Mesenchymal stem cell (in vitro differentiated cells and primary cell): ENCODE results near the gene RALY.

ENCODE experiments used
- DNase-seq: peaks from one replicate; pipeline ENCODE4 v3.0.0-alpha.2; 2013
- H2AFZ ChIP-seq: one replicate; pipeline ENCODE4 v1.6.1; 2013; ENCODE audit warnings: low read depth, mild to moderate bottlenecking, control low read depth, inconsistent platforms, low read length, moderate library complexity
- H2AK5ac ChIP-seq: 2 replicates; pipeline ENCODE4 v1.6.1; 2013; ENCODE audit warnings: low read length, moderate library complexity, mild to moderate bottlenecking, inconsistent platforms; ENCODE audit not compliant: severe bottlenecking
- H2BK120ac ChIP-seq: one replicate; pipeline ENCODE4 v1.6.1; 2013; ENCODE audit warnings: low read depth, mild to moderate bottlenecking, inconsistent platforms, low read length, moderate library complexity
- H2BK12ac ChIP-seq, 2 experiments: one replicate each; pipeline ENCODE4 v1.6.1; 2013; ENCODE audit warnings: inconsistent platforms in 2 of 2, low read length in 2 of 2, mild to moderate bottlenecking in 2 of 2, moderate library complexity in 2 of 2, control low read depth in 1 of 2
- H2BK15ac ChIP-seq: one replicate; pipeline ENCODE4 v1.6.1; 2013; ENCODE audit warnings: mild to moderate bottlenecking, low read depth, inconsistent platforms; ENCODE audit not compliant: poor library complexity, severe bottlenecking
- H2BK5ac ChIP-seq: 2 replicates; pipeline ENCODE4 v1.6.1; 2013; ENCODE audit warnings: low read depth, mild to moderate bottlenecking, low read length, control low read depth, inconsistent platforms; ENCODE audit not compliant: poor library complexity, severe bottlenecking
- H3K14ac ChIP-seq, 2 experiments: one replicate each; pipeline ENCODE4 v1.6.1; 2013; ENCODE audit warnings: inconsistent platforms in 2 of 2, low read length in 2 of 2, control low read depth in 1 of 2, mild to moderate bottlenecking in 1 of 2, moderate library complexity in 1 of 2
- H3K18ac ChIP-seq, 2 experiments: one replicate each; pipeline ENCODE4 v1.6.1; 2013; ENCODE audit warnings: inconsistent platforms in 2 of 2, low read length in 2 of 2, control low read depth in 1 of 2, low read depth in 1 of 2, mild to moderate bottlenecking in 1 of 2
- H3K23ac ChIP-seq, 2 experiments: one replicate each; pipeline ENCODE4 v1.6.1; 2013; ENCODE audit warnings: inconsistent platforms in 2 of 2, low read length in 2 of 2, mild to moderate bottlenecking in 2 of 2, moderate library complexity in 2 of 2, control low read depth in 1 of 2
- H3K27ac ChIP-seq: 2 replicates; pipeline ENCODE4 v1.5.1; 2013; ENCODE audit warnings: mild to moderate bottlenecking, moderate library complexity, low read length, control low read depth, inconsistent platforms; ENCODE audit not compliant: poor library complexity, severe bottlenecking
- H3K27me3 ChIP-seq, 2 experiments: 2 replicates each; pipeline versions ENCODE4 v1.6.1 to v1.7.0; 2013; ENCODE audit warnings: low read length in 2 of 2, mild to moderate bottlenecking in 2 of 2, moderate library complexity in 2 of 2, control low read depth in 1 of 2, inconsistent platforms in 1 of 2; ENCODE audit not compliant: control insufficient read depth in 1 of 2, insufficient read depth in 1 of 2
- H3K36me3 ChIP-seq, 2 experiments: 2 replicates each; pipeline versions ENCODE4 v1.6.1 to v1.7.0; 2013; ENCODE audit warnings: low read length in 2 of 2, control low read depth in 1 of 2, inconsistent platforms in 1 of 2, low read depth in 1 of 2, mild to moderate bottlenecking in 1 of 2; ENCODE audit not compliant: insufficient read depth in 2 of 2, control insufficient read depth in 1 of 2
- H3K4ac ChIP-seq, 2 experiments: one replicate each; pipeline ENCODE4 v1.6.1; 2013; ENCODE audit warnings: inconsistent platforms in 2 of 2, low read length in 2 of 2, mild to moderate bottlenecking in 2 of 2, moderate library complexity in 2 of 2, control low read depth in 1 of 2, low read depth in 1 of 2
- H3K4me1 ChIP-seq: 2 replicates; pipeline ENCODE4 v1.6.1; 2013; ENCODE audit warnings: low read depth, low read length, control low read depth; ENCODE audit not compliant: control insufficient read depth, insufficient read depth
- H3K4me2 ChIP-seq: 2 replicates; pipeline ENCODE4 v1.6.1; 2013; ENCODE audit warnings: low read length, mild to moderate bottlenecking, inconsistent platforms; ENCODE audit not compliant: poor library complexity, severe bottlenecking
- H3K4me3 ChIP-seq, 2 experiments: 2 replicates each; pipeline versions ENCODE4 v1.5.1 to v1.7.0; 2013; ENCODE audit warnings: low read length in 2 of 2, mild to moderate bottlenecking in 2 of 2, control low read depth in 1 of 2, low read depth in 1 of 2; ENCODE audit not compliant: insufficient read depth in 1 of 2
- H3K79me1 ChIP-seq: replicated peaks from 2 replicates; pipeline ENCODE4 v1.6.1; 2013; ENCODE audit warnings: mild to moderate bottlenecking, control low read depth, low read length, inconsistent platforms; ENCODE audit not compliant: poor library complexity, severe bottlenecking
- H3K9ac ChIP-seq: 2 replicates; pipeline ENCODE4 v1.7.0; 2013; ENCODE audit warnings: mild to moderate bottlenecking, low read length, moderate library complexity
- H3K9me3 ChIP-seq: 2 replicates; pipeline ENCODE4 v1.7.0; 2013; ENCODE audit warnings: mild to moderate bottlenecking, low read length; ENCODE audit not compliant: control insufficient read depth
- H4K8ac ChIP-seq: one replicate; pipeline ENCODE4 v1.6.1; 2013; ENCODE audit warnings: inconsistent platforms, mild to moderate bottlenecking, low read length, moderate library complexity
- H4K91ac ChIP-seq: one replicate; pipeline ENCODE4 v1.6.1; 2013; ENCODE audit warnings: mild to moderate bottlenecking, low read length, inconsistent platforms
- WGBS: methylation state at CpG from one replicate; pipeline ENCODE4 v1.1.7; 2013; ENCODE audit warnings: mixed read lengths; 5-methylcytosine and 5-hydroxymethylcytosine counted together

RALY gene

GRCh38 chr20:33981347-33981746 lies 12.4 kb upstream of the RALY start:
- no peaks in the 10 kb centered on the region for H3K4me1 ChIP-seq
- H2AK5ac ChIP-seq, result no peak overlapping the region
- WGBS, result 96% methylated on average over 5 of the region's 7 CpGs

GRCh38 chr20:33981964-33982363 lies 11.7 kb upstream of the RALY start:
- WGBS, result 95% methylated on average over 2 of the region's 3 CpGs
- H4K8ac ChIP-seq, result no peak overlapping the region
- H3K27ac ChIP-seq, result no peak overlapping the region
- no peak overlapping the region for H3K4ac ChIP-seq
- no peaks in the 10 kb centered on the region for H3K36me3 ChIP-seq
- no peak overlapping the region for H2BK15ac ChIP-seq
- H3K4me3 ChIP-seq, result no peak overlapping the region
- no peak overlapping the region for H3K23ac ChIP-seq
- no peak overlapping the region for H3K18ac ChIP-seq
- no peak overlapping the region for H2AFZ ChIP-seq
- H3K79me1 ChIP-seq, result no peaks in the 10 kb centered on the region
- H2BK12ac ChIP-seq, result no peak overlapping the region
- no peak for DNase-seq
- no peak overlapping the region for H2AK5ac ChIP-seq
- no peak overlapping the region for H3K14ac ChIP-seq
- no peak overlapping the region for H4K91ac ChIP-seq
- no peak overlapping the region for H2BK5ac ChIP-seq
- H3K4me2 ChIP-seq, result no peak overlapping the region
- H2BK120ac ChIP-seq, result no peak overlapping the region
- H3K9me3 ChIP-seq, result no peaks in the 10 kb centered on the region
- H3K27me3 ChIP-seq, result peaks cover 13 to 21% of the 10 kb centered on the region in 2 experiments
- no peaks in the 10 kb centered on the region for H3K4me1 ChIP-seq
- H3K9ac ChIP-seq, result no peak overlapping the region

More at GRCh38 chr20:33981347-33981746, 12.4 kb upstream of the RALY start:
- no peak overlapping the region for H2BK12ac ChIP-seq
- H2AFZ ChIP-seq, result no peak overlapping the region
- no peak overlapping the region for H3K23ac ChIP-seq
- H3K9ac ChIP-seq, result no peak overlapping the region
- no peak overlapping the region for H2BK120ac ChIP-seq
- H3K4me2 ChIP-seq, result no peak overlapping the region
- no peak overlapping the region for H2BK15ac ChIP-seq
- H3K4ac ChIP-seq, result no peak overlapping the region
- H3K36me3 ChIP-seq, result no peaks in the 10 kb centered on the region
- H3K9me3 ChIP-seq, result no peaks in the 10 kb centered on the region
- no peak overlapping the region for H3K4me3 ChIP-seq
- H3K79me1 ChIP-seq, result no peaks in the 10 kb centered on the region
- H3K27me3 ChIP-seq, result peaks cover 13 to 18% of the 10 kb centered on the region in 2 experiments
- DNase-seq, result no peak
- H3K27ac ChIP-seq, result no peak overlapping the region
- no peak overlapping the region for H2BK5ac ChIP-seq
- H4K8ac ChIP-seq, result no peak overlapping the region
- no peak overlapping the region for H3K14ac ChIP-seq
- no peak overlapping the region for H4K91ac ChIP-seq
- H3K18ac ChIP-seq, result no peak overlapping the region

GRCh38 chr20:33983371-33983770 lies 10.3 kb upstream of the RALY start:
- no peak overlapping the region for H3K14ac ChIP-seq
- H3K18ac ChIP-seq, result no peak overlapping the region
- H3K79me1 ChIP-seq, result no peaks in the 10 kb centered on the region
- no peak overlapping the region for H2BK120ac ChIP-seq
- H3K4me1 ChIP-seq, result no peaks in the 10 kb centered on the region
- no peak overlapping the region for H3K27ac ChIP-seq
- no peak overlapping the region for H3K4me2 ChIP-seq
- H2BK12ac ChIP-seq, result no peak overlapping the region
- H3K9me3 ChIP-seq, result no peaks in the 10 kb centered on the region
- H3K9ac ChIP-seq, result no peak overlapping the region
- H3K27me3 ChIP-seq, result peaks cover 13 to 16% of the 10 kb centered on the region in 2 experiments
- H3K23ac ChIP-seq, result no peak overlapping the region
- no peak for DNase-seq
- no peak overlapping the region for H4K8ac ChIP-seq
- H3K36me3 ChIP-seq, result no peaks in the 10 kb centered on the region
- H2AK5ac ChIP-seq, result no peak overlapping the region
- no peak overlapping the region for H3K4me3 ChIP-seq
- no peak overlapping the region for H2BK15ac ChIP-seq
- H2AFZ ChIP-seq, result no peak overlapping the region
- no peak overlapping the region for H3K4ac ChIP-seq
- H2BK5ac ChIP-seq, result no peak overlapping the region
- WGBS, result 96% methylated on average over 3 of the region's 5 CpGs
- H4K91ac ChIP-seq, result no peak overlapping the region

GRCh38 chr20:33984182-33984719 lies 9.5 kb upstream of the RALY start:
- Histone ChIP-seq H3K23ac (no peak overlapping the region), H2AFZ (no peak overlapping the region), H3K18ac (no peak overlapping the region), H4K91ac (no peak overlapping the region), H3K14ac (no peak overlapping the region), H2BK120ac (no peak overlapping the region), H3K4me1 (no peaks in the 10 kb centered on the region), H2BK12ac (no peak overlapping the region), H2AK5ac (no peak overlapping the region), H3K9ac (no peak overlapping the region), H3K9me3 (no peaks in the 10 kb centered on the region), H2BK15ac (no peak overlapping the region), H3K27me3 (peaks cover 8 to 13% of the 10 kb centered on the region in 2 experiments), H2BK5ac (no peak overlapping the region), H3K79me1 (no peaks in the 10 kb centered on the region), H3K36me3 (no peaks in the 10 kb centered on the region), H3K4me3 (no peak overlapping the region), H3K27ac (no peak overlapping the region), H4K8ac (no peak overlapping the region), H3K4me2 (no peak overlapping the region), H3K4ac (no peak overlapping the region)
- 86% methylated on average over 7 of the region's 7 CpGs for WGBS
- DNase-seq, result no peak
